Heart left ventricle (tissue), 16 donors: ENCODE results near the gene PHEX. TPM values are rescaled to one million over a fixed set of nuclear protein-coding genes. Genes with fewer than 3 reads are reported as not detected.

Experiments
- ATAC-seq, 4 donors: fragments of 200-7000 bp; cut with Tn5 transposase; one replicate each; pipeline ENCODE4 v1.9.1; 2020 to 2022; ENCODE audit warnings: moderate library complexity in 4 of 4, mild to moderate bottlenecking in 3 of 4, moderate number of reproducible peaks in 1 of 4
- DNase-seq, 5 donors: peaks; one replicate each; pipeline ENCODE4 v3.0.0-alpha.2; 2020
- H3K27ac ChIP-seq, 12 donors: fragments of 200-600 bp; sonication (generic) in 4 of 12; one replicate each; pipeline versions ENCODE4 v1.5.0 to v1.8.0; 2016 to 2022; ENCODE audit warnings: mild to moderate bottlenecking in 2 of 12
- H3K27me3 ChIP-seq, 9 donors: fragments of 200-600 bp; sonication (generic) in 2 of 9; one replicate each; pipeline versions ENCODE4 v1.5.1 to v1.8.0; 2016 to 2022; ENCODE audit warnings: mild to moderate bottlenecking in 3 of 9
- H3K36me3 ChIP-seq, 9 donors: fragments of 200-600 bp; sonication (generic) in 2 of 9; one replicate each; pipeline versions ENCODE4 v1.5.0 to v1.8.0; 2018 to 2022; ENCODE audit warnings: mild to moderate bottlenecking in 2 of 9
- H3K4me1 ChIP-seq, 12 donors: fragments of 200-600 bp; sonication (generic) in 4 of 12; one replicate each; pipeline versions ENCODE4 v1.5.0 to v1.8.0; 2016 to 2022; ENCODE audit warnings: mild to moderate bottlenecking in 3 of 12
- H3K4me3 ChIP-seq, 12 donors: fragments of 200-600 bp; sonication (generic) in 4 of 12; one replicate each; pipeline versions ENCODE4 v1.5.0 to v1.8.0; 2017 to 2022; ENCODE audit warnings: mild to moderate bottlenecking in 9 of 12, moderate library complexity in 4 of 12
- H3K9me3 ChIP-seq, 12 donors: fragments of 200-600 bp; sonication (generic) in 4 of 12; one replicate each; pipeline versions ENCODE4 v1.5.0 to v1.8.0; 2016 to 2022; ENCODE audit warnings: mild to moderate bottlenecking in 1 of 12
- CTCF ChIP-seq, 12 donors: fragments of 200-600 bp; sonication (generic) in 4 of 12; IDR thresholded peaks; one replicate each; pipeline versions ENCODE4 v1.5.0 to v1.8.0; 2018 to 2022; ENCODE audit warnings: antibody characterized with exemption in 12 of 12, mild to moderate bottlenecking in 5 of 12
- POLR2A ChIP-seq, 2 donors: fragments of 450-650 bp; IDR thresholded peaks; one replicate each; pipeline ENCODE4 v1.6.1; 2017; ENCODE audit warnings: antibody characterized with exemption in 2 of 2, mild to moderate bottlenecking in 2 of 2, moderate library complexity in 2 of 2
- WGBS, 4 donors: extraction: QIAGEN DNeasy Blood & Tissue Kit in 2 of 4; methylation state at CpG; one replicate each; pipeline versions ENCODE4 v1.1.5 to v1.1.7; 2013 to 2018; 5-methylcytosine and 5-hydroxymethylcytosine counted together
- intact Hi-C, 10 donors: fragments of 100-400 bp; cut with DNase I; formaldehyde crosslinking; loops; one replicate each; pipeline versions ENCODE4 v1.11.1 to v1.14.2; 2022
- polyA plus RNA-seq, 2 donors: library from polyadenylated mRNA; stranded (reverse); fragments of 200-250 nt; gene quantifications; one replicate each; pipeline ENCODE4 v1.2.3, GENCODE V29; 2013
- total RNA-seq, 9 donors: library from RNA; depleted of rRNA in 2 of 9; stranded (reverse); fragments of >200 nt in 2 of 9; fragmentation: NEBNext Ultra II Directional in 3 of 9; extraction: Animal tissue kit (Norgen Biotek cat#: 25700) in 3 of 9; gene quantifications; one replicate each; pipeline versions ENCODE4 v1.1.0 to v1.2.4, GENCODE V29; 2016 to 2023
- donor health status: ischemic (EF 13 %, LVEDD 7.1; RV severe dilation, severe dysfunction).
- donor health status: healthy with polysubstance abuse.
- donor health status: DM: no; HTN: yes; CAD: no.
- donor health status: DM: no; HTN: no; CAD: no.
- donor health status: ischemic (EF 25% LVEDD 6.9; RV normal size, moderate dysfunction).
- donor health status: ischemic (EF 25% LVEDD 5.7; RV mildly dilated, moderate dysfunction).
- donor health status: healthy.
- donor health status: DM: yes; HTN: yes; CAD: no.
- donor health status: ischemic (EF 35%, LVEDD 5.7; RV mildly dilated, moderate dysfunction).
- donor health status: nonischemic (EF 11% LVEDD 7.7; RV severe dilation, severe dysfunction).
- donor health status: DM: yes; HTN: yes; CAD: no.
- donor health status: PGD.
- donor health status: ischemic (EF 29% LVEDD 5.4; RV normal size, mild dysfunction).
- donor health status: nonischemic (EF 23%, LVEDD 6.1; RV moderate dilation, normal function).

The PHEX gene
- total and polyA plus RNA-seq, 11 donors, result 0.01 to 0.53 (median 0.23) TPM; not detected in 5

GRCh38 chrX:22056235-22056634 is 24.1 kb downstream of the PHEX start:
- TF ChIP-seq CTCF (IDR thresholded peaks at IDR 0.05), result no peak
- no peak for TF ChIP-seq POLR2A (IDR thresholded peaks at IDR 0.05)
- WGBS, 4 donors, result 79 to 89% (median 88%) methylated on average over 2 of the region's 2 CpGs
- Histone ChIP-seq H3K9me3 (no peaks in the 10 kb centered on the region), H3K4me3 (no peak overlapping the region), H3K27ac (no peak overlapping the region), H3K4me1 (peaks cover 0 to 5% (median 0%) of the 10 kb centered on the region in 12 donors), H3K27me3 (peaks cover 0 to 9% (median 0%) of the 10 kb centered on the region in 9 donors), H3K36me3 (no peaks in the 10 kb centered on the region)
- intact Hi-C loops, result no loop called here
- DNase-seq (no peak), ATAC-seq (no peak)

DNA sequence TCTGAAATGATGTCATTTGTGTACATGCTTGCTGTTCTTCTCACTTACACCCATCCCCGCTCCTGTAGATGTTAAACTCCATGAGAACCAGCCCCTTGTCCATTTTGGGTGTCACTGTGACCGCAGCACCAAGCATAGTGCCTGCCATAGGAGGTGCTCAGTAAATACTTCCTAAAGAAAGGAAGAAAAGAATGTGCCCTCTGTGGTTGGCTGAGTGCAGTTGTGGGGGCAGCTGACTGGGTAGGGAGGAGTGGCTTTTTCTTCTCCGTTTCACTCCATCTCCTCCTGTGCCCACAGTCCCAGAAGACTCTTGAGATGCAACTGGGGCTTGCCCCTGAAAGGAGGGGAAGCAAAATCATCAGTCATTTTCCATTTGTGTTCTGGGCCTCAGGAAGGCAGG is 25.5 kb downstream of the PHEX start:
- intact Hi-C loops, result no loop called here
- Histone ChIP-seq H3K36me3 (no peaks in the 10 kb centered on the region), H3K27ac (no peak overlapping the region), H3K4me3 (no peak overlapping the region), H3K4me1 (peaks cover 0 to 5% (median 0%) of the 10 kb centered on the region in 12 donors), H3K9me3 (no peaks in the 10 kb centered on the region), H3K27me3 (no peaks in the 10 kb centered on the region)
- DNase-seq, result no peak
- WGBS, 4 donors, result 66 to 94% (median 85%) methylated on average over 3 of the region's 3 CpGs
- TF ChIP-seq POLR2A (IDR thresholded peaks at IDR 0.05) (no peak), CTCF (IDR thresholded peaks at IDR 0.05) (no peak)
- no peak for ATAC-seq

- no peaks in the 10 kb centered on the region for H3K9me3 ChIP-seq
- peaks cover 0 to 5% (median 0%) of the 10 kb centered on the region in 12 donors for H3K4me1 ChIP-seq
- ATAC-seq (no peak), DNase-seq (no peak)
- no peak overlapping the region for H3K4me3 ChIP-seq
- WGBS, 4 donors, result 73 to 98% (median 80%) methylated on average over 1 of the region's 1 CpG
- no peak overlapping the region for H3K27ac ChIP-seq
- no peaks in the 10 kb centered on the region for H3K36me3 ChIP-seq
- TF ChIP-seq CTCF (IDR thresholded peaks at IDR 0.05) (no peak), POLR2A (IDR thresholded peaks at IDR 0.05) (no peak)
- intact Hi-C loops, result no loop called here
- no peaks in the 10 kb centered on the region for H3K27me3 ChIP-seq
These were observed 27.6 kb downstream of the PHEX start for GRCh38 chrX:22059775-22060174.

GRCh38 chrX:22060415-22061280 is 28.5 kb downstream of the PHEX start:
- Histone ChIP-seq H3K36me3 (no peaks in the 10 kb centered on the region), H3K4me3 (no peak overlapping the region), H3K4me1 (peaks cover 0 to 5% (median 0%) of the 10 kb centered on the region in 12 donors), H3K27ac (no peak overlapping the region), H3K27me3 (no peaks in the 10 kb centered on the region), H3K9me3 (no peaks in the 10 kb centered on the region)
- 66 to 75% (median 71%) methylated on average over 6 of the region's 6 CpGs for WGBS, 4 donors
- ATAC-seq (no peak), DNase-seq (no peak)
- intact Hi-C loops, result no loop called here
- TF ChIP-seq CTCF (IDR thresholded peaks at IDR 0.05) (no peak), POLR2A (IDR thresholded peaks at IDR 0.05) (no peak)
